SK-N-SH (cell line): ENCODE measurements around the gene FAM89B. TPM values are rescaled to one million over a fixed set of nuclear protein-coding genes. Genes with fewer than 3 reads are reported as not detected.

Experiments used
- CTCF ChIA-PET: fragments of 300-600, 350-600 bp; formaldehyde crosslinking; extraction: SDS; loops from one replicate; lab custom pipeline; 2021; lab: Yijun Ruan, JAX
- POLR2A ChIA-PET: fragments of 350-600 bp; sonication (Branson Sonifier 250); formaldehyde crosslinking; extraction: SDS; loops from one replicate; lab custom pipeline; 2020; ENCODE audit warnings: antibody characterized with exemption, inconsistent platforms; lab: Yijun Ruan, JAX
- DNase-seq: peaks from one replicate; pipeline ENCODE4 v3.0.0; 2012
- H2AFZ ChIP-seq: fragments of 200-600 bp; sonication (generic); 2 replicates; pipeline ENCODE4 v1.8.1; 2016; ENCODE audit warnings: antibody characterized with exemption, mild to moderate bottlenecking, low read depth
- H3F3A ChIP-seq: fragments of 200-600 bp; sonication (generic); replicated peaks from 2 replicates; pipeline ENCODE3; 2016; ENCODE audit warnings: antibody characterized with exemption, mild to moderate bottlenecking; ENCODE audit not compliant: insufficient read depth
- H3K27ac ChIP-seq, 2 experiments: fragments of 200-500 bp in 1 of 2; fragments of 200-600 bp in 1 of 2; sonication (Bioruptor generic) in 1 of 2; sonication (generic), shearing (Covaris generic) in 1 of 2; 2 replicates each; pipeline versions ENCODE4 v1.5.1 to v1.6.1; 2014 to 2016; ENCODE audit warnings: low read depth in 2 of 2, inconsistent platforms in 1 of 2, low read length in 1 of 2, mild to moderate bottlenecking in 1 of 2, mixed read lengths in 1 of 2
- H3K27me3 ChIP-seq: fragments of 200-600 bp; sonication (generic), shearing (Covaris generic); 2 replicates; pipeline ENCODE4 v1.6.1; 2016; ENCODE audit warnings: mixed run types; ENCODE audit not compliant: insufficient read depth
- H3K36me3 ChIP-seq, 2 experiments: fragments of 200-500 bp in 1 of 2; fragments of 200-600 bp in 1 of 2; sonication (Bioruptor generic) in 1 of 2; sonication (generic) in 1 of 2; replicated peaks in 1 of 2; 2 replicates each; pipeline versions ENCODE3 to v1.5.1; 2014 to 2016; ENCODE audit warnings: low read length in 1 of 2, mild to moderate bottlenecking in 1 of 2; ENCODE audit not compliant: insufficient read depth in 2 of 2, control insufficient read depth in 1 of 2
- H3K4me1 ChIP-seq, 2 experiments: fragments of 200-500 bp in 1 of 2; fragments of 200-600 bp in 1 of 2; sonication (Bioruptor generic) in 1 of 2; sonication (generic), shearing (Covaris generic) in 1 of 2; 2 replicates each; pipeline versions ENCODE4 v1.5.1 to v1.6.1; 2014 to 2016; ENCODE audit warnings: low read depth in 1 of 2, low read length in 1 of 2, mixed run types in 1 of 2; ENCODE audit not compliant: insufficient read depth in 2 of 2, control insufficient read depth in 1 of 2
- H3K4me2 ChIP-seq: fragments of 200-600 bp; sonication (generic), shearing (Covaris generic); 2 replicates; pipeline ENCODE4 v1.6.1; 2017; ENCODE audit warnings: mixed run types
- H3K4me3 ChIP-seq, 2 experiments: fragments of 200-500 bp in 1 of 2; fragments of 200-600 bp in 1 of 2; sonication (Bioruptor generic) in 1 of 2; sonication (generic), shearing (Covaris generic) in 1 of 2; 2 replicates each; pipeline versions ENCODE4 v1.5.1 to v1.8.1; 2014 to 2016; ENCODE audit warnings: low read depth in 2 of 2, inconsistent platforms in 1 of 2, low read length in 1 of 2, mild to moderate bottlenecking in 1 of 2, mixed read lengths in 1 of 2, moderate library complexity in 1 of 2
- H3K79me2 ChIP-seq: fragments of 200-600 bp; sonication (generic); 2 replicates; pipeline ENCODE4 v1.8.1; 2017; ENCODE audit warnings: mild to moderate bottlenecking; ENCODE audit not compliant: insufficient read depth
- H3K9ac ChIP-seq: fragments of 200-600 bp; sonication (generic); 2 replicates; pipeline ENCODE4 v1.6.1; 2017; ENCODE audit warnings: mixed run types
- H3K9me2 ChIP-seq: fragments of 200-600 bp; sonication (generic); 2 replicates; pipeline ENCODE4 v1.6.1; 2017; ENCODE audit warnings: mixed run types
- H3K9me3 ChIP-seq: fragments of 200-600 bp; sonication (generic); 2 replicates; pipeline ENCODE4 v1.6.1; 2017; ENCODE audit warnings: mixed run types, mild to moderate bottlenecking, moderate library complexity
- H4K20me1 ChIP-seq: fragments of 200-600 bp; sonication (generic); 2 replicates; pipeline ENCODE4 v1.6.1; 2017; ENCODE audit warnings: mild to moderate bottlenecking, mixed run types; ENCODE audit not compliant: insufficient read depth
- EZH2phosphoT487 ChIP-seq: fragments of 200-600 bp; sonication (generic); IDR thresholded peaks from 2 replicates; pipeline ENCODE4 v1.6.1; 2017; ENCODE audit warnings: low read depth, mixed run types, mild to moderate bottlenecking, antibody characterized with exemption, moderate library complexity, borderline replicate concordance
- FOSL2 ChIP-seq: IDR thresholded peaks from 2 replicates; pipeline ENCODE4 v1.4.0; 2012; ENCODE audit warnings: low read depth, mild to moderate bottlenecking, moderate library complexity, borderline replicate concordance
- FOXJ3 ChIP-seq: sonication (generic); formaldehyde crosslinking; IDR thresholded peaks from 2 replicates; pipeline ENCODE4 v1.5.1; 2020; ENCODE audit warnings: mild to moderate bottlenecking, missing genetic modification reagents
- GABPA ChIP-seq: IDR thresholded peaks from 2 replicates; pipeline ENCODE4 v1.4.0; 2012; ENCODE audit warnings: low read depth, mild to moderate bottlenecking
- MAX ChIP-seq: IDR thresholded peaks from 2 replicates; pipeline ENCODE4 v1.4.0; 2012; ENCODE audit warnings: low read depth
- MXI1 ChIP-seq: IDR thresholded peaks from 2 replicates; pipeline ENCODE4 v1.6.1; 2012; ENCODE audit warnings: mild to moderate bottlenecking, low read depth, low read length, improper control_type of control experiment
- NRF1 ChIP-seq: IDR thresholded peaks from 2 replicates; pipeline ENCODE4 v1.6.1; 2012; ENCODE audit warnings: low read depth, mild to moderate bottlenecking, low read length
- RAD21 ChIP-seq: IDR thresholded peaks from 2 replicates; pipeline ENCODE4 v1.6.1; 2012; ENCODE audit warnings: mild to moderate bottlenecking, low read length
- RCOR1 ChIP-seq: fragments of 150-350 bp; IDR thresholded peaks from 2 replicates; pipeline ENCODE4 v1.6.1; 2017; ENCODE audit warnings: antibody characterized with exemption, low read length
- REST ChIP-seq: IDR thresholded peaks from 2 replicates; pipeline ENCODE4 v1.6.1; 2012; ENCODE audit warnings: mild to moderate bottlenecking, low read depth, low read length, moderate library complexity
- RFX5 ChIP-seq: IDR thresholded peaks from 2 replicates; pipeline ENCODE4 v1.6.1; 2012; ENCODE audit warnings: mild to moderate bottlenecking, improper control_type of control experiment, low read length
- SMC3 ChIP-seq: IDR thresholded peaks from 2 replicates; pipeline ENCODE4 v1.6.1; 2012; ENCODE audit warnings: low read depth, low read length, improper control_type of control experiment
- TAF1 ChIP-seq: IDR thresholded peaks from 2 replicates; pipeline ENCODE4 v1.6.1; 2012; ENCODE audit warnings: low read depth, mild to moderate bottlenecking, low read length, moderate library complexity, borderline replicate concordance
- TCF12 ChIP-seq: IDR thresholded peaks from 2 replicates; pipeline ENCODE4 v1.4.0; 2012
- TEAD4 ChIP-seq: IDR thresholded peaks from 2 replicates; pipeline ENCODE4 v1.4.0; 2012; ENCODE audit warnings: mild to moderate bottlenecking, borderline replicate concordance; ENCODE audit not compliant: insufficient read depth
- WGBS: methylation state at CpG from one replicate; pipeline ENCODE4 v1.1.6; 2017; ENCODE audit warnings: low lambda C conversion rate; 5-methylcytosine and 5-hydroxymethylcytosine counted together
- polyA plus RNA-seq, 3 experiments: library from polyadenylated mRNA; depleted of rRNA; stranded (reverse); fragments of >200 nt; gene quantifications; 2 replicates each; pipeline ENCODE4 v1.2.3, GENCODE V29; 2012
- TF ChIP-seq, protein P1 (sequence below): IDR thresholded peaks from 2 replicates; pipeline ENCODE4 v1.4.0; 2012; ENCODE audit warnings: low read depth, borderline replicate concordance

Gene FAM89B
- polyA plus RNA-seq, 1 of the 3 experiments (the other 2 are of a cell fraction) = 65.3 TPM

DNA sequence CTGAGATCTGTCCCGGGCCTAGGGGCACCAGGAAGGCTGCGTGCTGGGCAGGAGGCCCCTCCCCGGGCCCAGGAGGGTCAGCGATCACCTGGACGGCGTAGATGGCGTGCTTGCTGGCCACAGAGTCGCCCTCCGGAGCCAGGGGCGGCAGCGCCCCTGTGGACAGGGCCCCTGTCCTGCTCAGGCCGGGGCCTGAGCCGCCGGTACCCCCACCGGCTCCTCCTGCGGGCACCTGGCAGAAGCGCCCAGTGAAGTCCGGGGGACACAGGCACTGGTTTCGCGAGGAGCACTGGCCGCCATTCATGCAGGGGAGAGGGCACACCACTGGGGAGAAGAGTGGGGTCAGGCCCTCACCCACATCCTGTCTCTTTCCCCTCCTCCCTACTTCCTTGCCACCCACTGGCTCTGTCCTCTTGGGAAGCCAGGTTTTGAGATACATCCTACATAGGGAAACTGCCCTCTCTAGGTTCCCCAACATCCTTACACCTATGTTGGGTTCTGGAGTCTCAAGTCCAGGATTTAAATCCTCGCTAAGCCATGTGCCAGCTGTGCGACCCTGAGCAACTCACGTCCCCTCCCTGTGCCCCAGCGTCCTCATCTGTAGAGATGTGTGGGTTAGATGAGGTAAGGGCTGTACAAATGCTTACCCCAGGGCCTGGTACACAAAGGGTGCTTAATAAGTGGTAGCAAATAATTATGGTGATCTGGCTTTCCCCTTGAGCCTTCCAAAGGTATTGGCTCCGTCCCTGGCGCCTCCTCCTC is 18.1 kb upstream of the FAM89B start:
- H3K79me2 ChIP-seq = peaks cover 53% of the 10 kb centered on the region
- H3K9ac ChIP-seq = no peak overlapping the region
- H3F3A ChIP-seq = peaks cover 14% of the 10 kb centered on the region
- no peak for DNase-seq
- 0 out of 2 replicates have a peak overlapping the region, but pooled peaks have one; percentile 93 for H3K4me2 ChIP-seq
- no peaks in the 10 kb centered on the region for H3K9me2 ChIP-seq
- H3K4me1 ChIP-seq = peaks cover 24 to 41% of the 10 kb centered on the region in 2 experiments; a peak in 3 of 4 replicates
- TF ChIP-seq TEAD4 (no peak), RAD21 (no peak), REST (no peak), EZH2phosphoT487 (no peak), TAF1 (no peak), TCF12 (no peak), NRF1 (no peak), FOSL2 (no peak), RFX5 (no peak), MAX (no peak), RCOR1 (no peak), MXI1 (no peak), SMC3 (no peak), FOXJ3 (CRISPR knock-in tag) (no peak), GABPA (no peak)
- TF ChIP-seq, protein P1, sequence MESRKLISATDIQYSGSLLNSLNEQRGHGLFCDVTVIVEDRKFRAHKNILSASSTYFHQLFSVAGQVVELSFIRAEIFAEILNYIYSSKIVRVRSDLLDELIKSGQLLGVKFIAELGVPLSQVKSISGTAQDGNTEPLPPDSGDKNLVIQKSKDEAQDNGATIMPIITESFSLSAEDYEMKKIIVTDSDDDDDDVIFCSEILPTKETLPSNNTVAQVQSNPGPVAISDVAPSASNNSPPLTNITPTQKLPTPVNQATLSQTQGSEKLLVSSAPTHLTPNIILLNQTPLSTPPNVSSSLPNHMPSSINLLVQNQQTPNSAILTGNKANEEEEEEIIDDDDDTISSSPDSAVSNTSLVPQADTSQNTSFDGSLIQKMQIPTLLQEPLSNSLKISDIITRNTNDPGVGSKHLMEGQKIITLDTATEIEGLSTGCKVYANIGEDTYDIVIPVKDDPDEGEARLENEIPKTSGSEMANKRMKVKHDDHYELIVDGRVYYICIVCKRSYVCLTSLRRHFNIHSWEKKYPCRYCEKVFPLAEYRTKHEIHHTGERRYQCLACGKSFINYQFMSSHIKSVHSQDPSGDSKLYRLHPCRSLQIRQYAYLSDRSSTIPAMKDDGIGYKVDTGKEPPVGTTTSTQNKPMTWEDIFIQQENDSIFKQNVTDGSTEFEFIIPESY = no peak
- peaks cover 22 to 31% of the 10 kb centered on the region in 2 experiments for H3K36me3 ChIP-seq
- 94% methylated on average over 9 of the region's 27 CpGs for WGBS
- no peak overlapping the region for H3K4me3 ChIP-seq
- H3K9me3 ChIP-seq = no peaks in the 10 kb centered on the region
- no peak overlapping the region for H3K27ac ChIP-seq
- H2AFZ ChIP-seq = no peak overlapping the region
- ChIA-PET CTCF (interaction anchor here (1.6 to 6.4 kb wide), 3 partner anchors 12 to 18 kb away, joined by 10 to 88 read pairs (median 53); partner anchors contain the start of gene FAM89B), POLR2A (no interaction called here)
- no peaks in the 10 kb centered on the region for H3K27me3 ChIP-seq
- H4K20me1 ChIP-seq = peaks cover 21% of the 10 kb centered on the region
